Astrocyte of the spinal cord (primary cell): ENCODE results near the gene SV2B.

Experiments
- DNase-seq: peaks from one replicate; pipeline ENCODE4 v3.0.0; 2011; ENCODE audit warnings: low read depth, low spot score
- H3K4me3 ChIP-seq: 2 replicates; pipeline ENCODE4 v1.5.1; 2011; ENCODE audit warnings: low read depth, mild to moderate bottlenecking, low read length, moderate library complexity
- CTCF ChIP-seq: IDR thresholded peaks from 2 replicates; pipeline ENCODE4 v1.5.1; 2012; ENCODE audit warnings: low read depth, mild to moderate bottlenecking, low read length, inconsistent platforms
- in situ Hi-C: cut with HindIII; loops from 2 replicates; pipeline ENCODE4 v1.10.0; 2017; ENCODE audit warnings: low sequenced_read_pairs

The SV2B gene

GRCh38 chr15:91216000-91216399 lies 115.9 kb downstream of the SV2B start:
- TF ChIP-seq CTCF: no peak
- H3K4me3 ChIP-seq: no peak overlapping the region
- in situ Hi-C loops: no loop called here
- DNase-seq: no peak

GRCh38 chr15:91219206-91219605 lies 119.1 kb downstream of the SV2B start:
- no peak for DNase-seq
- in situ Hi-C loops: no loop called here
- H3K4me3 ChIP-seq: no peak overlapping the region
- TF ChIP-seq CTCF: no peak

- no peak overlapping the region for H3K4me3 ChIP-seq
- no peak for DNase-seq
- no peak for TF ChIP-seq CTCF
- in situ Hi-C loops: no loop called here
Observed at GRCh38 chr15:91222052-91222451, 122.0 kb downstream of the SV2B start.

- DNase-seq: no peak
- in situ Hi-C loops: no loop called here
- H3K4me3 ChIP-seq: no peak overlapping the region
- TF ChIP-seq CTCF: no peak
Observed at GRCh38 chr15:91223863-91224262, 123.8 kb downstream of the SV2B start.

GRCh38 chr15:91224755-91225380 lies 124.8 kb downstream of the SV2B start:
- in situ Hi-C loops: no loop called here
- peak; percentile 63 for TF ChIP-seq CTCF
- no peak overlapping the region for H3K4me3 ChIP-seq
- peak; percentile 15 for DNase-seq

- no peak for DNase-seq
- TF ChIP-seq CTCF: no peak
- no peak overlapping the region for H3K4me3 ChIP-seq
- in situ Hi-C loops: no loop called here
Observed at GRCh38 chr15:91225741-91226140, 125.7 kb downstream of the SV2B start.
